Liver (tissue), 3 donors: ENCODE data around the gene KCNMA1.

Experiments used
- ATF3 ChIP-seq: IDR thresholded peaks from 2 replicates; pipeline ENCODE4 v1.6.1; 2016; ENCODE audit warnings: antibody characterized with exemption
- CTCF ChIP-seq: fragments of 150-350 bp; IDR thresholded peaks from 2 replicates; pipeline ENCODE4 v1.5.1; 2017; ENCODE audit warnings: improper control_type of control experiment, low read depth, low read length; ENCODE audit not compliant: missing input control
- GABPA ChIP-seq, 2 donors: IDR thresholded peaks in 1 of 2; conservative IDR thresholded peaks in 1 of 2; 2 replicates each; pipeline ENCODE4 v1.6.1; 2016; ENCODE audit warnings: antibody characterized with exemption in 2 of 2, mild to moderate bottlenecking in 1 of 2, moderate library complexity in 1 of 2
- MAX ChIP-seq: IDR thresholded peaks from 2 replicates; pipeline ENCODE4 v1.6.1; 2016; ENCODE audit warnings: antibody characterized with exemption
- REST ChIP-seq: IDR thresholded peaks from 2 replicates; pipeline ENCODE4 v1.6.1; 2016; ENCODE audit warnings: antibody characterized with exemption, mild to moderate bottlenecking
- YY1 ChIP-seq: IDR thresholded peaks from 2 replicates; pipeline ENCODE4 v1.6.1; 2016; ENCODE audit warnings: antibody characterized with exemption, mild to moderate bottlenecking
- donor health status: healthy.
- donor health status: healthy.

GRCh38 chr10:77380723-77381122 is 256.9 kb downstream of the KCNMA1 start:
- TF ChIP-seq CTCF (no peak), GABPA (IDR thresholded peaks at IDR 0.05 in 1 of 2, conservative IDR thresholded peaks at IDR 0.05 in 1 of 2) (no peak), ATF3 (no peak), MAX (peak; percentile 19), YY1 (peak; percentile 10), REST (no peak)
